Hepatocyte (in vitro differentiated cells): ENCODE measurements around the gene GPR161. TPM values are rescaled to one million over a fixed set of nuclear protein-coding genes. Genes with fewer than 3 reads are reported as not detected.
"Not testable (repeated sequence)": the region's sequence is repeated elsewhere in the genome, so short reads cannot be mapped to it uniquely, and the experiment has no call there.

Experiments
- DNase-seq: peaks from one replicate; pipeline ENCODE4 v3.0.0-alpha.2; 2016; ENCODE audit warnings: low spot score
- H2AFZ ChIP-seq: fragments of 200-600 bp; sonication (generic); 2 replicates; pipeline ENCODE4 v1.6.0; 2016; ENCODE audit warnings: antibody characterized with exemption, mild to moderate bottlenecking
- H3K27ac ChIP-seq: fragments of 200-600 bp; sonication (generic); 2 replicates; pipeline ENCODE4 v1.5.1; 2016; ENCODE audit warnings: mild to moderate bottlenecking
- H3K27me3 ChIP-seq: fragments of 200-600 bp; sonication (generic); 2 replicates; pipeline ENCODE4 v1.6.1; 2016
- H3K36me3 ChIP-seq: fragments of 200-600 bp; sonication (generic); replicated peaks from 2 replicates; pipeline ENCODE4 v1.5.1; 2016; ENCODE audit warnings: low read depth; ENCODE audit not compliant: insufficient read depth
- H3K4me1 ChIP-seq: fragments of 200-600 bp; sonication (generic); 2 replicates; pipeline ENCODE4 v1.5.1; 2016; ENCODE audit warnings: mild to moderate bottlenecking, moderate library complexity; ENCODE audit not compliant: insufficient read depth
- H3K4me2 ChIP-seq: fragments of 200-600 bp; sonication (generic); 2 replicates; pipeline ENCODE4 v1.6.0; 2016
- H3K4me3 ChIP-seq: fragments of 200-600 bp; sonication (generic); 2 replicates; pipeline ENCODE4 v1.5.1; 2016; ENCODE audit warnings: mild to moderate bottlenecking
- H3K79me2 ChIP-seq: fragments of 200-600 bp; sonication (generic); 2 replicates; pipeline ENCODE4 v1.6.0; 2017; ENCODE audit warnings: mild to moderate bottlenecking
- H3K9me2 ChIP-seq: fragments of 200-600 bp; sonication (generic); replicated peaks from 2 replicates; pipeline ENCODE4 v1.6.0; 2017; ENCODE audit warnings: mild to moderate bottlenecking; ENCODE audit not compliant: insufficient read depth
- H3K9me3 ChIP-seq: fragments of 200-600 bp; sonication (generic); 2 replicates; pipeline ENCODE4 v1.5.1; 2016; ENCODE audit warnings: low read depth, mild to moderate bottlenecking
- H4K20me1 ChIP-seq: fragments of 200-600 bp; sonication (generic); 2 replicates; pipeline ENCODE4 v1.6.0; 2016; ENCODE audit warnings: mild to moderate bottlenecking; ENCODE audit not compliant: insufficient read depth, poor library complexity, severe bottlenecking
- CTCF ChIP-seq: fragments of 200-600 bp; sonication (generic); IDR thresholded peaks from 2 replicates; pipeline ENCODE4 v1.5.1; 2016; ENCODE audit warnings: antibody characterized with exemption, mild to moderate bottlenecking; ENCODE audit not compliant: poor library complexity
- EZH2 ChIP-seq: fragments of 200-600 bp; sonication (generic); IDR thresholded peaks from 2 replicates; pipeline ENCODE4 v1.6.1; 2016; ENCODE audit warnings: antibody characterized with exemption, mild to moderate bottlenecking, borderline replicate concordance
- EZH2phosphoT487 ChIP-seq: fragments of 200-600 bp; sonication (generic); IDR thresholded peaks from one replicate; pipeline ENCODE4 v1.6.1; 2018; ENCODE audit warnings: antibody characterized with exemption, mild to moderate bottlenecking, low read depth, moderate library complexity; ENCODE audit not compliant: unreplicated experiment, severe bottlenecking
- WGBS: methylation state at CpG from one replicate; pipeline ENCODE4 v1.1.6; 2016; ENCODE audit warnings: low lambda C conversion rate; ENCODE audit errors: missing lambda C conversion rate; 5-methylcytosine and 5-hydroxymethylcytosine counted together
- polyA plus RNA-seq: library from polyadenylated mRNA; unstranded; fragments of >200 nt; fragmentation: Nextera tagmentation; extraction: Ambion mirVana; gene quantifications from 2 replicates; pipeline ENCODE4 v1.2.1, GENCODE V29; 2016
- total RNA-seq: library from RNA; depleted of rRNA; stranded (reverse); fragments of >200 nt; gene quantifications from 2 replicates; pipeline ENCODE4 v1.2.3, GENCODE V29; 2014

Gene GPR161
- total and polyA plus RNA-seq, 2 experiments from 2014 or later, result 15.9 to 19.3 TPM

- Histone ChIP-seq H3K9me2 (no peaks in the 10 kb centered on the region), H3K79me2 (no peaks in the 10 kb centered on the region), H3K9me3 (no peaks in the 10 kb centered on the region), H2AFZ (no peak overlapping the region), H3K4me2 (no peak overlapping the region), H3K36me3 (peaks cover 10% of the 10 kb centered on the region), H3K27me3 (no peaks in the 10 kb centered on the region), H3K4me3 (no peak overlapping the region), H3K4me1 (no peaks in the 10 kb centered on the region), H3K27ac (no peak overlapping the region), H4K20me1 (peaks cover 6% of the 10 kb centered on the region)
- TF ChIP-seq EZH2phosphoT487, result no peak
- no peak for TF ChIP-seq EZH2
- no peak for TF ChIP-seq CTCF
- DNase-seq, result no peak
- WGBS, result 70% methylated on average over 3 of the region's 3 CpGs
Observed at GRCh38 chr1:168065506-168065905, 71.2 kb downstream of the GPR161 start.

- no peak overlapping the region for H3K27ac ChIP-seq
- TF ChIP-seq EZH2phosphoT487, result no peak
- TF ChIP-seq EZH2, result no peak
- no peak for TF ChIP-seq CTCF
- H3K27me3 ChIP-seq, result no peaks in the 10 kb centered on the region
- peaks cover 6% of the 10 kb centered on the region for H3K36me3 ChIP-seq
- 100% methylated on average over 1 of the region's 1 CpG for WGBS
- no peak overlapping the region for H2AFZ ChIP-seq
- DNase-seq, result no peak
- H4K20me1 ChIP-seq, result peaks cover 6% of the 10 kb centered on the region
- H3K79me2 ChIP-seq, result no peaks in the 10 kb centered on the region
- H3K4me3 ChIP-seq, result no peak overlapping the region
- no peak overlapping the region for H3K4me2 ChIP-seq
- H3K4me1 ChIP-seq, result no peaks in the 10 kb centered on the region
- H3K9me2 ChIP-seq, result no peaks in the 10 kb centered on the region
- H3K9me3 ChIP-seq, result no peaks in the 10 kb centered on the region
Observed at GRCh38 chr1:168064216-168064615, 72.5 kb downstream of the GPR161 start.

- no peaks in the 10 kb centered on the region for H3K79me2 ChIP-seq
- H3K4me3 ChIP-seq, result no peak overlapping the region
- no peak for TF ChIP-seq EZH2phosphoT487
- no peak for TF ChIP-seq EZH2
- no peak for TF ChIP-seq CTCF
- no peak overlapping the region for H3K4me2 ChIP-seq
- DNase-seq, result no peak
- H3K9me2 ChIP-seq, result no peaks in the 10 kb centered on the region
- H3K4me1 ChIP-seq, result no peaks in the 10 kb centered on the region
- H3K27me3 ChIP-seq, result no peaks in the 10 kb centered on the region
- H3K36me3 ChIP-seq, result no peaks in the 10 kb centered on the region
- H4K20me1 ChIP-seq, result no peaks in the 10 kb centered on the region
- no peak overlapping the region for H2AFZ ChIP-seq
- 100% methylated on average over 2 of the region's 2 CpGs for WGBS
- no peaks in the 10 kb centered on the region for H3K9me3 ChIP-seq
- no peak overlapping the region for H3K27ac ChIP-seq
Observed at GRCh38 chr1:168057921-168058320, 78.8 kb downstream of the GPR161 start.

- no peak overlapping the region for H3K27ac ChIP-seq
- H3K36me3 ChIP-seq, result no peaks in the 10 kb centered on the region
- no peak for TF ChIP-seq CTCF
- no peak for TF ChIP-seq EZH2
- TF ChIP-seq EZH2phosphoT487, result no peak
- no peak overlapping the region for H3K4me2 ChIP-seq
- no peaks in the 10 kb centered on the region for H3K9me2 ChIP-seq
- H3K4me1 ChIP-seq, result no peaks in the 10 kb centered on the region
- 92% methylated on average over 1 of the region's 1 CpG for WGBS
- H3K27me3 ChIP-seq, result no peaks in the 10 kb centered on the region
- no peak for DNase-seq
- H3K4me3 ChIP-seq, result no peak overlapping the region
- H4K20me1 ChIP-seq, result no peaks in the 10 kb centered on the region
- no peak overlapping the region for H2AFZ ChIP-seq
- H3K9me3 ChIP-seq, result no peaks in the 10 kb centered on the region
- no peaks in the 10 kb centered on the region for H3K79me2 ChIP-seq
Observed at GRCh38 chr1:168057355-168057754, 79.4 kb downstream of the GPR161 start.

GRCh38 chr1:168056152-168056551 is 80.6 kb downstream of the GPR161 start:
- not testable (repeated sequence) for H3K27ac ChIP-seq, H4K20me1 ChIP-seq, H3K4me3 ChIP-seq, H3K27me3 ChIP-seq, H2AFZ ChIP-seq, H3K4me1 ChIP-seq, H3K79me2 ChIP-seq, H3K9me3 ChIP-seq, H3K4me2 ChIP-seq, H3K36me3 ChIP-seq, H3K9me2 ChIP-seq, DNase-seq
- 94% methylated on average over 18 of the region's 35 CpGs for WGBS
